GM21825 (cell line): ENCODE measurements around the gene MTA1.

Experiments used
- ATAC-seq: cut with Tn5 transposase; IDR thresholded peaks from one replicate; pipeline ENCODE4 v1.9.1; 2021; ENCODE audit warnings: mild to moderate bottlenecking, moderate library complexity; ENCODE audit not compliant: unreplicated experiment

The MTA1 gene

DNA sequence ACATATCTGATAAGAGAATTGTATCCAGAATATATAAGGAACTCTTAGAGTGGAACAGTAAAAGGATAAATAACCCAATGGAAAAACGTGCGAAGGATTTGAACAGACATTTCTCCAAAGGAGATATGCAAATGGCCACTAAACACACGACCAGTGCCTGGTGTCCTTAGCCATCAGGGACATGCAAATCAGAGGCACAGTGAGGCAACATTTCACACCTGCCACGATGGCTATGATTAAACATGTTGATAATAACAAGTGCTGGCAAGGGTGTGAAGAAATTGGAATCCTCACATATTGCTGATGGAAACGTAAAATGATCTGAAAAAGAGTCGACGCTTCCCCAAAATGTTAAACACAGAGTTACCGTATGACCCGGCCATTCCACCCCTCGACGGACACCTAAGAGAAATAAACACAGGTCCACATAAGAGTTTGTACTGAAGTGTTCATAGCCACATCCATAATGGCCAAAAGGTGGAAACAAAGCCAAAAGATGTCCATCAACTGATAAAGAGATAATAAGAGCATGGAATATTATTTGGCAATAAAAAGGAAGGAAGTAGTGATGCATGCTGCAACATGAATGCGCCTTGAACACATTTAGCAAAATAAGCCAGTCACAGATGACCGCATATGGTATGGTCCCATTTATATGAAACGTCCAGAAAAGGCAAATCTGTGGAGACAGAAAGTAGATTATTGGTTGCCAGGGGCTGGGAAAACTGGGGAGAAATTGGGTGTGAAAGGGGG lies 100.5 kb downstream of the MTA1 start:
- no peak for ATAC-seq
